A673 (cell line): ENCODE results near the gene AQP6.

Source experiments
- CTCF ChIP-seq: fragments of 300-800, 200-600 bp; sonication (generic); conservative IDR thresholded peaks from 2 replicates; pipeline ENCODE4 v1.5.1; 2017; ENCODE audit warnings: low read depth, mild to moderate bottlenecking, antibody characterized with exemption, low read length, moderate library complexity, mixed read lengths
- EZH2 ChIP-seq: fragments of 200-600 bp; sonication (generic); IDR thresholded peaks from 2 replicates; pipeline ENCODE4 v1.6.1; 2017; ENCODE audit warnings: borderline replicate concordance, low read depth, mild to moderate bottlenecking, mixed read lengths, antibody characterized with exemption, low read length; ENCODE audit not compliant: poor library complexity, severe bottlenecking

- no peak for TF ChIP-seq CTCF
- TF ChIP-seq EZH2: no peak
Measured at GRCh38 chr12:49934505-49934904, 38.2 kb upstream of the AQP6 start.
